Fibroblast of villous mesenchyme (primary cell): ENCODE results near the gene MRPL36. TPM values are rescaled to one million over a fixed set of nuclear protein-coding genes. Genes with fewer than 3 reads are reported as not detected.

Experiments used
- DNase-seq: peaks from one replicate; pipeline ENCODE4 v3.0.0-alpha.2; 2010; ENCODE audit warnings: low read depth
- H3K4me3 ChIP-seq: 2 replicates; pipeline ENCODE4 v1.5.1; 2011; ENCODE audit warnings: low read depth, mild to moderate bottlenecking, low read length
- total RNA-seq: library from RNA; depleted of rRNA; stranded (reverse); fragments of >200 nt; gene quantifications from 2 replicates; pipeline ENCODE4 v1.2.3, GENCODE V29; 2012
- TF ChIP-seq, protein P1 (sequence below): IDR thresholded peaks from 2 replicates; pipeline ENCODE4 v1.5.1; 2012; ENCODE audit warnings: low read depth, mild to moderate bottlenecking, low read length; ENCODE audit not compliant: insufficient read depth

The MRPL36 gene
- total RNA-seq, 1 donor: 49.7 TPM

DNA sequence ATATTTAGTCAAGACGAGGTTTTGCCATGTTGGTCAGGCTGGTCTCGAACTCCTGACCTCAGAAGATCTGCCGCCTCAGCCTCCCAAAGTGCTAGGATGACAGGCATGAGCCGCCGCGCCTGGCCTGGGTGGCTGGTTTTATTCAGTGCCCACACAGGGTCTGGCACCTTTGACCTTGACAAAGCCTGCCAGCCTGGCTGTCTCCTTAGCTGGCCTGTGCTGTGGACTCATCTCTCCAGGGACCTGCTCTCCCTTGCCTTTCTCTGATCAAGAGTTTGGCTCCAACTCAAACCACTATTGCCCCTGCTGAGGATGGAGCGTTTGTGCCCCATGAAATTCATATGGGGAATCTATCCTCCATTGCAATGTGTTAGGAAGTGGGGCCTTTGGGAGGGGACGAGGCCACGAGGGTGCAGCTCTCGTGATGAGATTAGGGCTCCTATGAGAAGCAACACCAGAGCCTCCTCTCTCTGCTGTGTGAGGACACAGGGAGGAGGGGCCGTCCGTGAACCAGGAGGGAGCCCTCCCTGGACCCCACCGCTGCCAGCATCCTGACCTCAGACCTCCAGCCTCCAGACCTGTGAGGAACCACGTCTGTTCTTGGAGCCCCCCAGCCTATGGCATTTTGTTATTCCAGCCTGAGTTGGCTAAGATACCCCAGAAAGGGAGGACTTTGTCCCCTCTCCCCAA, 45.0 kb downstream of the MRPL36 start:
- no peak overlapping the region for H3K4me3 ChIP-seq
- TF ChIP-seq, protein P1, sequence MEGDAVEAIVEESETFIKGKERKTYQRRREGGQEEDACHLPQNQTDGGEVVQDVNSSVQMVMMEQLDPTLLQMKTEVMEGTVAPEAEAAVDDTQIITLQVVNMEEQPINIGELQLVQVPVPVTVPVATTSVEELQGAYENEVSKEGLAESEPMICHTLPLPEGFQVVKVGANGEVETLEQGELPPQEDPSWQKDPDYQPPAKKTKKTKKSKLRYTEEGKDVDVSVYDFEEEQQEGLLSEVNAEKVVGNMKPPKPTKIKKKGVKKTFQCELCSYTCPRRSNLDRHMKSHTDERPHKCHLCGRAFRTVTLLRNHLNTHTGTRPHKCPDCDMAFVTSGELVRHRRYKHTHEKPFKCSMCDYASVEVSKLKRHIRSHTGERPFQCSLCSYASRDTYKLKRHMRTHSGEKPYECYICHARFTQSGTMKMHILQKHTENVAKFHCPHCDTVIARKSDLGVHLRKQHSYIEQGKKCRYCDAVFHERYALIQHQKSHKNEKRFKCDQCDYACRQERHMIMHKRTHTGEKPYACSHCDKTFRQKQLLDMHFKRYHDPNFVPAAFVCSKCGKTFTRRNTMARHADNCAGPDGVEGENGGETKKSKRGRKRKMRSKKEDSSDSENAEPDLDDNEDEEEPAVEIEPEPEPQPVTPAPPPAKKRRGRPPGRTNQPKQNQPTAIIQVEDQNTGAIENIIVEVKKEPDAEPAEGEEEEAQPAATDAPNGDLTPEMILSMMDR: no peak
- no peak for DNase-seq

DNA sequence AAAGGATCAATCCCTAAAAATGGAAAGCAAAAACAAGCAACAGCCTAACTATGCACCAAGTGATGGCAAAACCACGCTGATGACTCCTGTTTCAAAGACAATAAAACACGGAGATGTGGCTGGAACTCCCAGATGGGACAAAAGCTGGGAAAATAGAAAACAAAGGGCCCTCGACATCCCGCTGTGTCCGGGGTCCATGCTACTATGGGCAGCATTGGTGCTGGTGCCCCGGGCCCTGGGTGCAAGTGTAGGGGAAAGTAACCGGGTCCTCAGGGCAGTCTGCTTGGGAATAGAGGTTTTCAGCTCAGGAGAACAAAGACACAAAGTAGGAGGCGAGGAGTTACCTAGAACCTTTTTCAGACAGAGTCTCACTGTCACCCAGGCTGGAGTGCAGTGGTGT, 46.1 kb downstream of the MRPL36 start:
- H3K4me3 ChIP-seq: no peak overlapping the region
- TF ChIP-seq, protein P1: no peak
- no peak for DNase-seq

DNA sequence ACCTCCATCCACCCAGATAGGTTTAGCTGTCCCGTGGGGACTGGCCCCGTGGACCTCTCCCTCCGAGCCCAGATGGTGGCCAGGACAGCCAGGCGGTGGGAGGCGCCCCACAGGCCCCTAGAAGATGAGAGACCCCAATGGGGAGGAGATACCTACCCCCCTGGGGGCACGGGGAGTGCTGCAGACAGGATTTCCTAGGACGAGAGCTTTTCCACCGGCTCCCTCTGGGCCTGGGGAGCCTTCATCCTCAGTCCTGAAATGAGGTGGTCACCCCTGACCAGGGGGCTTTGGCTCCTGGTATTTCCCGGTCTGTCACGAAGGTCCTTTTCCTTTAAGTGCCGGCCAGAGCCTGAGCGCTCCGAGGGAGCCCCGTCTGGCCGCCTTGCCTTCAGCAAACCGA, 46.8 kb downstream of the MRPL36 start:
- H3K4me3 ChIP-seq: no peak overlapping the region
- DNase-seq: no peak
- TF ChIP-seq, protein P1: no peak

DNA sequence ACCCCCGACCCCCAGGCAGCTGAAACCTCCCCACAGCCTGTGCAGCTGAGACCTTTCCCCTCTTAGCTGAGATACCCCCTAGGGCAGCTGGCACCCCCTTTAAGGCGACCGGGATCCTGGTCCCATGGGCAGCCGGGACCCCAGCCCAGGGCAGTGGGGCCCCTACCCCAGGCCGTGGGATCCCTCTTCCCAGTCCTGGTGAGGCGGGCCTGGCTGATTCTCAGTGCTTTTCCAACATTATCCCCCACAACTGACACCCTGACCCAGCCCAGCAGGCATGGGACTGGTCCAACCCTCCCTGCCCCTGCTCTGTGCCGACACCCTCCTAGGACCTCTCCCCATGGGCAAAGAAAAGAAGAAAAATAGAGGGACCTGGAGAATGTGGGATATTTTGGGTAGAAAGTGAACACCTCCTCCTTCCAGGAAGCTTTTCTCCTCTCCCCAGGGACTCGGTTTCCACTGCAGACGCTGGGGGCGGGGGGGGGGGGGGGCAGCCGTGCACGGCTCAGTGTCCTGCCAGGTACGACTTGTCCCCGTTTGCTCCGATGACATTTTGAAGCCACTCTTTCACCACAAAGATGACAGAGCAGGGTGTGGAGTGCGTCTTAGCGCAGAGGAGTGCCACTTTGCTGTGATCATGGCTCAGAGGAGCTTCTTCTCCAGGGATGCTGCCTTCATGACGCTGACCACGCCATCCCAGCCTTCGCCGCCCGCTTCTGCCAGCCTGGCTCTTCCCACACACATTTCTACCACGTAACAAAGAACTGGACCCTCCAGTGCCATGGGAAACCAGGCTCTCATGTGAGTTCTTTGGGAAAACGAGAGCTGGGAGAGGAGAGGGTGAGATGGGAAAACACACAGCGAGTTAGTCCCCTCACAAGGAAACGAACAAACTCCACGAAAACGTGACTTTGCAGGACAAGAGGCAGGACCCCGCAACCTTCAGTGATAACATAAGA, 47.5 kb downstream of the MRPL36 start:
- TF ChIP-seq, protein P1: no peak
- no peak overlapping the region for H3K4me3 ChIP-seq
- DNase-seq: no peak

DNA sequence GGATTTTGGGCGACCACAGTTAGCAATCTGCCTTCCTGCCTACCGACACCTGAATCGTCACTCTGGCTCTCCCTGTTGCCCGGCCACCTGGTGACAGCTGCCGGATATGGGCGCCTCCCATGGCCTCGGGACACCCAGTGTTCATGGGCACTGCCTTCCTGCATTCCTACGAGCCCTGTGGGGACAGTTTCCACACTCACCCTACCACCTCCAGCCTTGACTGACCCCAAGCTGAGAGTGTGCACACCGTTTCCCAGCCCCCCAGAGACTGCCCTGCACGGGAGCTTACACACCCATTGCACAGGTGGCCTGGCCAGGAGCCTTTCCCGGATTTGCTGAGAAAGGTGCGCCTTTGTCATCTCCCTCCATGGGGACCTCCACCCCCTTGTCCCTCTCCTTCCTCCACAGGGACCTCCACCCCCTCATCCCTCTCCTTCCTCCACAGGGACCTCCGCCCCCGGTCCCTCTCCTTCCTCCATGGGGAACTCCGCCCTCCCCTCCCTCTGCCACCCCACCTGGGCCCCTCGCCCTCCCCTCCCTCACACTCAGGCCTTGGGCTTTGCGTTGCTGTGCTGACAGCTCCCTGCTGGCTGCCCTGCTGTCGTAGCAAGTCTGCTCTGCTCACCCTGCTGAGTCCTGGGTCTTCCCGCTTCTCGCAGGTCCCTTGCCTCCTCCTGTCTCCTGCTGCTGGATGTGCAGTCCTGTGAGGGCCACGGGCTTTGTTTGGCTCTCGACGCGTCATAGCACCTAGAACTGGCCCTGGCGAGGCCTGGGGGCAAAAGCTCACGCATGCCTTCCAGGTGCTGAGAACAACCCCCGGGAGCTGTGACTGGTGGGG, 48.4 kb downstream of the MRPL36 start:
- no peak overlapping the region for H3K4me3 ChIP-seq
- TF ChIP-seq, protein P1: no peak
- no peak for DNase-seq

DNA sequence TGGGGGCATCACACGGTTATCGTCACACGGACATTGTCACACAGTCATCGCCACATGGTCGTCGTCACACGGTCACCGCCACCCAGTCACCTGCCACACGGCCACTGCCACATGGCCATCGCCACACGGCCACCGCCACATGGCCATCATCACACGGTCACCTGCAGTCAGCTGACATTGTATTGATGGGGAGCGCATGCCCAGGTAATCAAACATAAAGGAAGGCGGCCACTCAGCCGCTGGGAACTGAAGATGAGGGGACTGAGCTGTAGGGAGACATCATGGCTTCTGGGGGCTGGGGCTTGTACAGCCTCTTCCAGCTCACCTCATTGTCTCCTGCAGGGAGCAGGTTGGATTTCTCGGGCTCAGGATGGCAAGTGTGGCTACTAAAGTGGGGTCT, 49.2 kb downstream of the MRPL36 start:
- no peak for DNase-seq
- H3K4me3 ChIP-seq: no peak overlapping the region
- TF ChIP-seq, protein P1: no peak
